HepG2 (cell line): Measurements from ENCODE around the gene CRYM. TPM values are rescaled to one million over a fixed set of nuclear protein-coding genes. Genes with fewer than 3 reads are reported as not detected.

Experiments used
- CHD4 ChIP-seq: fragments of 200-600 bp; sonication (generic); IDR thresholded peaks from 2 replicates; pipeline ENCODE4 v1.7.0; 2017; ENCODE audit warnings: mild to moderate bottlenecking, low read length, borderline replicate concordance
- ESRRA ChIP-seq: sonication (generic); formaldehyde crosslinking; IDR thresholded peaks from 2 replicates; pipeline ENCODE4 v1.5.1; 2020; ENCODE audit warnings: mild to moderate bottlenecking, low read depth, missing genetic modification reagents
- GATAD1 ChIP-seq: IDR thresholded peaks from 2 replicates; pipeline ENCODE4 v1.6.1; 2016; ENCODE audit warnings: missing genetic modification reagents, missing compliant biosample characterization
- GPN1 ChIP-seq: sonication (generic); formaldehyde crosslinking; IDR thresholded peaks from 2 replicates; pipeline ENCODE4 v1.5.1; 2020; ENCODE audit warnings: missing genetic modification reagents, borderline replicate concordance
- HDAC1 ChIP-seq: sonication (generic); formaldehyde crosslinking; IDR thresholded peaks from 2 replicates; pipeline ENCODE4 v1.5.1; 2020; ENCODE audit warnings: mild to moderate bottlenecking, missing genetic modification reagents
- NFE2L1 ChIP-seq: sonication (generic); formaldehyde crosslinking; IDR thresholded peaks from 2 replicates; pipeline ENCODE4 v1.4.0; 2020; ENCODE audit warnings: missing genetic modification reagents, mild to moderate bottlenecking, borderline replicate concordance
- PCBP2 ChIP-seq: fragments of 200-400 bp; formaldehyde crosslinking; optimal IDR thresholded peaks from 2 replicates; pipeline ENCODE3; 2018; ENCODE audit warnings: low read length, low read depth; ENCODE audit not compliant: poor library complexity, severe bottlenecking
- RXRA ChIP-seq: sonication (generic); formaldehyde crosslinking; IDR thresholded peaks from 2 replicates; pipeline ENCODE4 v1.5.1; 2020; ENCODE audit warnings: missing genetic modification reagents
- TARDBP ChIP-seq: sonication (generic); formaldehyde crosslinking; IDR thresholded peaks from 2 replicates; pipeline ENCODE4 v1.8.0; 2022; ENCODE audit warnings: mild to moderate bottlenecking, missing genetic modification reagents
- TERF1 ChIP-seq: sonication (generic); formaldehyde crosslinking; IDR thresholded peaks from 2 replicates; pipeline ENCODE4 v1.8.0; 2022; ENCODE audit warnings: mild to moderate bottlenecking, missing genetic modification reagents, moderate library complexity
- ZBTB8A ChIP-seq: sonication (generic); formaldehyde crosslinking; IDR thresholded peaks from 2 replicates; pipeline ENCODE4 v1.4.0; 2020; ENCODE audit warnings: mild to moderate bottlenecking, low read depth, missing genetic modification reagents, borderline replicate concordance
- ZNF143 ChIP-seq: sonication (generic); formaldehyde crosslinking; IDR thresholded peaks from 2 replicates; pipeline ENCODE4 v1.4.0; 2020; ENCODE audit warnings: missing genetic modification reagents
- ZNF180 ChIP-seq: sonication (generic); formaldehyde crosslinking; IDR thresholded peaks from 2 replicates; pipeline ENCODE4 v1.4.0; 2020; ENCODE audit warnings: low read depth, missing genetic modification reagents, borderline replicate concordance
- ZNF333 ChIP-seq: sonication (generic); formaldehyde crosslinking; IDR thresholded peaks from 2 replicates; pipeline ENCODE4 v1.4.0; 2020; ENCODE audit warnings: mild to moderate bottlenecking, missing genetic modification reagents, borderline replicate concordance
- ZNF343 ChIP-seq: sonication (generic); formaldehyde crosslinking; IDR thresholded peaks from 2 replicates; pipeline ENCODE4 v1.4.0; 2020; ENCODE audit warnings: mild to moderate bottlenecking, missing genetic modification reagents
- ZNF383 ChIP-seq: sonication (generic); formaldehyde crosslinking; IDR thresholded peaks from 2 replicates; pipeline ENCODE4 v1.4.0; 2020; ENCODE audit warnings: missing genetic modification reagents, mild to moderate bottlenecking, borderline replicate concordance
- ZNF432 ChIP-seq: sonication (generic); formaldehyde crosslinking; IDR thresholded peaks from 2 replicates; pipeline ENCODE4 v1.5.0; 2020; ENCODE audit warnings: missing genetic modification reagents, mild to moderate bottlenecking, borderline replicate concordance
- polyA plus RNA-seq, 8 experiments: library from polyadenylated mRNA; depleted of rRNA in 3 of 8; stranded (reverse) in 7 of 8; unstranded in 1 of 8; fragments of >200 nt; fragmentation: Illumina TruSeq in 4 of 8; extraction: Trizol in 4 of 8; gene quantifications; 2 replicates each; pipeline versions ENCODE4 v1.2.1 to v1.2.3, GENCODE V29; 2011 to 2016; ENCODE audit warnings: low read depth in 4 of 8, missing spikeins in 1 of 8, mixed read lengths in 1 of 8; ENCODE audit not compliant: insufficient read depth in 1 of 8
- total RNA-seq, 5 experiments: library from RNA; depleted of rRNA; stranded (reverse); fragments of >200 nt; fragmentation: Illumina TruSeq; extraction: Trizol; gene quantifications; 2 replicates each; pipeline ENCODE4 v1.2.3, GENCODE V29; 2016; ENCODE audit warnings: low read depth in 1 of 5
- TF ChIP-seq, protein P1 (sequence below): sonication (generic); formaldehyde crosslinking; IDR thresholded peaks from 2 replicates; pipeline ENCODE4 v1.8.1; 2023; ENCODE audit warnings: mild to moderate bottlenecking, missing genetic modification reagents
- TF ChIP-seq, protein P2 (sequence below): sonication (generic); formaldehyde crosslinking; IDR thresholded peaks from 2 replicates; pipeline ENCODE4 v1.9.0; 2022; ENCODE audit warnings: missing genetic modification reagents, mild to moderate bottlenecking, borderline replicate concordance
- TF ChIP-seq, protein P3 (sequence below), 2 experiments: sonication (generic) in 1 of 2; formaldehyde crosslinking in 1 of 2; IDR thresholded peaks; 2 replicates each; pipeline versions ENCODE4 v1.5.1 to v1.6.1; 2011 to 2020; ENCODE audit warnings: borderline replicate concordance in 1 of 2, low read depth in 1 of 2, low read length in 1 of 2, mild to moderate bottlenecking in 1 of 2, missing genetic modification reagents in 1 of 2, moderate library complexity in 1 of 2
- TF ChIP-seq, protein P4 (sequence below): sonication (generic); formaldehyde crosslinking; IDR thresholded peaks from 2 replicates; pipeline ENCODE4 v1.4.0; 2020; ENCODE audit warnings: missing genetic modification reagents

Gene CRYM
- total and polyA plus RNA-seq, 2 of the 13 experiments (the other 11 are each of a cell fraction or from before 2014, with no cell fraction given) = 1.9 to 2.2 TPM

- TF ChIP-seq ZNF432 (CRISPR knock-in tag) (no peak), TERF1 (CRISPR knock-in tag) (peak; percentile 83; the same call in 1 of the 2 replicates), ESRRA (CRISPR knock-in tag) (no peak; the same call in 1 of the 2 replicates), HDAC1 (CRISPR knock-in tag) (peak; percentile 80), ZNF333 (peak; percentile 98; the same call in 1 of the 2 replicates), ZNF383 (CRISPR knock-in tag) (peak; percentile 81; the same call in 1 of the 2 replicates), NFE2L1 (CRISPR knock-in tag) (0 out of 2 replicates have a peak, but pooled peaks have one; percentile 80), ZNF143 (no peak), TARDBP (CRISPR knock-in tag) (peak; percentile 81), CHD4 (no peak; the same call in 1 of the 2 replicates), GATAD1 (no peak; the same call in 1 of the 2 replicates), ZBTB8A (CRISPR knock-in tag) (peak; percentile 99), ZNF343 (CRISPR knock-in tag) (peak; percentile 91; the same call in 1 of the 2 replicates), RXRA (CRISPR knock-in tag) (no peak), GPN1 (CRISPR knock-in tag) (no peak; the same call in 1 of the 2 replicates), ZNF180 (peak; percentile 63; the same call in 1 of the 2 replicates), PCBP2 (no peak)
- TF ChIP-seq, protein P1, sequence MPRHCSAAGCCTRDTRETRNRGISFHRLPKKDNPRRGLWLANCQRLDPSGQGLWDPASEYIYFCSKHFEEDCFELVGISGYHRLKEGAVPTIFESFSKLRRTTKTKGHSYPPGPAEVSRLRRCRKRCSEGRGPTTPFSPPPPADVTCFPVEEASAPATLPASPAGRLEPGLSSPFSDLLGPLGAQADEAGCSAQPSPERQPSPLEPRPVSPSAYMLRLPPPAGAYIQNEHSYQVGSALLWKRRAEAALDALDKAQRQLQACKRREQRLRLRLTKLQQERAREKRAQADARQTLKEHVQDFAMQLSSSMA (CRISPR knock-in tag) = peak; percentile 59; the same call in 1 of the 2 replicates
- TF ChIP-seq, protein P2, sequence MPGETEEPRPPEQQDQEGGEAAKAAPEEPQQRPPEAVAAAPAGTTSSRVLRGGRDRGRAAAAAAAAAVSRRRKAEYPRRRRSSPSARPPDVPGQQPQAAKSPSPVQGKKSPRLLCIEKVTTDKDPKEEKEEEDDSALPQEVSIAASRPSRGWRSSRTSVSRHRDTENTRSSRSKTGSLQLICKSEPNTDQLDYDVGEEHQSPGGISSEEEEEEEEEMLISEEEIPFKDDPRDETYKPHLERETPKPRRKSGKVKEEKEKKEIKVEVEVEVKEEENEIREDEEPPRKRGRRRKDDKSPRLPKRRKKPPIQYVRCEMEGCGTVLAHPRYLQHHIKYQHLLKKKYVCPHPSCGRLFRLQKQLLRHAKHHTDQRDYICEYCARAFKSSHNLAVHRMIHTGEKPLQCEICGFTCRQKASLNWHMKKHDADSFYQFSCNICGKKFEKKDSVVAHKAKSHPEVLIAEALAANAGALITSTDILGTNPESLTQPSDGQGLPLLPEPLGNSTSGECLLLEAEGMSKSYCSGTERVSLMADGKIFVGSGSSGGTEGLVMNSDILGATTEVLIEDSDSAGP (CRISPR knock-in tag) = peak; percentile 96
- TF ChIP-seq, protein P3, sequence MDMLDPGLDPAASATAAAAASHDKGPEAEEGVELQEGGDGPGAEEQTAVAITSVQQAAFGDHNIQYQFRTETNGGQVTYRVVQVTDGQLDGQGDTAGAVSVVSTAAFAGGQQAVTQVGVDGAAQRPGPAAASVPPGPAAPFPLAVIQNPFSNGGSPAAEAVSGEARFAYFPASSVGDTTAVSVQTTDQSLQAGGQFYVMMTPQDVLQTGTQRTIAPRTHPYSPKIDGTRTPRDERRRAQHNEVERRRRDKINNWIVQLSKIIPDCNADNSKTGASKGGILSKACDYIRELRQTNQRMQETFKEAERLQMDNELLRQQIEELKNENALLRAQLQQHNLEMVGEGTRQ (IDR thresholded peaks at IDR 0.05; ENCODE audit: low read depth, low read length) = no peak
- TF ChIP-seq, protein P3 (CRISPR knock-in tag; IDR thresholded peaks at IDR 0.05; ENCODE audit: borderline replicate concordance) = no peak
- TF ChIP-seq, protein P4, sequence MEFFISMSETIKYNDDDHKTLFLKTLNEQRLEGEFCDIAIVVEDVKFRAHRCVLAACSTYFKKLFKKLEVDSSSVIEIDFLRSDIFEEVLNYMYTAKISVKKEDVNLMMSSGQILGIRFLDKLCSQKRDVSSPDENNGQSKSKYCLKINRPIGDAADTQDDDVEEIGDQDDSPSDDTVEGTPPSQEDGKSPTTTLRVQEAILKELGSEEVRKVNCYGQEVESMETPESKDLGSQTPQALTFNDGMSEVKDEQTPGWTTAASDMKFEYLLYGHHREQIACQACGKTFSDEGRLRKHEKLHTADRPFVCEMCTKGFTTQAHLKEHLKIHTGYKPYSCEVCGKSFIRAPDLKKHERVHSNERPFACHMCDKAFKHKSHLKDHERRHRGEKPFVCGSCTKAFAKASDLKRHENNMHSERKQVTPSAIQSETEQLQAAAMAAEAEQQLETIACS = peak; percentile 80
Measured at GRCh38 chr16:21301168-21301894, 23.2 kb upstream of the CRYM start (continued).
